Pancreas (tissue), 10 donors: ENCODE data around the gene RAD18. TPM values are rescaled to one million over a fixed set of nuclear protein-coding genes. Genes with fewer than 3 reads are reported as not detected.

Experiments used
- ATAC-seq, 4 donors: fragments of 200-7000 bp; cut with Tn5 transposase; one replicate each; pipeline versions ENCODE4 v1.8.0 to v1.9.1; 2020; ENCODE audit warnings: mild to moderate bottlenecking in 4 of 4, moderate library complexity in 4 of 4
- DNase-seq, 6 donors: peaks; one replicate each; pipeline ENCODE4 v3.0.0-alpha.2; 2020
- FAIRE-seq: peaks from 2 replicates; lab custom pipeline; 2012; peaks lifted over from hg19 to GRCh38; lab: Jason Lieb, UNC
- H3K27ac ChIP-seq, 4 donors: fragments of 200-600 bp; sonication (generic); 1 replicate in 3 of 4; 2 replicates in 1 of 4; pipeline versions ENCODE4 v1.5.0 to v1.8.0; 2020
- H3K27me3 ChIP-seq, 4 donors: fragments of 200-600 bp; one replicate each; pipeline ENCODE4 v1.8.0; 2021
- H3K36me3 ChIP-seq, 3 donors: fragments of 200-600 bp; sonication (generic) in 1 of 3; one replicate each; pipeline versions ENCODE4 v1.5.0 to v1.8.0; 2020 to 2021
- H3K4me1 ChIP-seq, 3 donors: fragments of 200-600 bp; one replicate each; pipeline ENCODE4 v1.8.0; 2021
- H3K4me3 ChIP-seq, 4 donors: fragments of 200-600 bp; sonication (generic) in 2 of 4; one replicate each; pipeline versions ENCODE4 v1.5.0 to v1.8.0; 2020 to 2021
- H3K9me3 ChIP-seq, 4 donors: fragments of 200-600 bp; one replicate each; pipeline ENCODE4 v1.8.0; 2021
- CTCF ChIP-seq, 4 donors: fragments of 200-600 bp; sonication (generic) in 3 of 4; IDR thresholded peaks; one replicate each; pipeline versions ENCODE4 v1.5.0 to v1.8.0; 2021; ENCODE audit warnings: antibody characterized with exemption in 4 of 4
- WGBS, 2 donors: extraction: QIAGEN DNeasy Blood & Tissue Kit; methylation state at CpG; one replicate each; pipeline ENCODE4 v1.1.7; 2013; 5-methylcytosine and 5-hydroxymethylcytosine counted together
- intact Hi-C, 3 donors: fragments of 100-400 bp; cut with DNase I; formaldehyde crosslinking; loops; one replicate each; pipeline versions ENCODE4 v1.11.1 to v1.14.2; 2022
- polyA plus RNA-seq, 2 donors: library from polyadenylated mRNA; stranded (reverse); fragments of 200-250 nt; gene quantifications; one replicate each; pipeline ENCODE4 v1.2.3, GENCODE V29; 2013
- total RNA-seq, 6 donors: library from RNA; stranded (reverse); fragmentation: NEBNext Ultra II Directional in 4 of 6; extraction: Animal tissue kit (Norgen Biotek cat#: 25700) in 4 of 6; gene quantifications; one replicate each; pipeline versions ENCODE4 v1.2.1 to v1.2.4, GENCODE V29; 2021 to 2023
- donor health status: healthy with polysubstance abuse.
- donor health status: DM: no; HTN: no; CAD: no; lungs with moderate emphysema.
- donor health status: DM: no; HTN: no; CAD: no.
- donor health status: control.
- donor health status: control.
- donor health status: Bipolar disorder and iron deficiency.
- donor health status: DM: yes; HTN: yes; CAD: no.
- donor health status: DM: no; HTN: no; CAD: no.
- donor health status: DM: no; HTN: no; CAD: no.
- donor health status: DM: yes; HTN: yes; CAD: no.

The RAD18 gene
- total and polyA plus RNA-seq, 8 donors = 1.2 to 4.3 (median 2.2) TPM

- FAIRE-seq (no peak), ATAC-seq (no peak), DNase-seq (no peak)
- Histone ChIP-seq H3K36me3 (no peaks in the 10 kb centered on the region), H3K4me1 (no peaks in the 10 kb centered on the region), H3K9me3 (no peaks in the 10 kb centered on the region), H3K27me3 (no peaks in the 10 kb centered on the region), H3K4me3 (no peak overlapping the region), H3K27ac (no peak overlapping the region)
- no peak for TF ChIP-seq CTCF (IDR thresholded peaks at IDR 0.05)
- 60 to 69% methylated on average over 2 of the region's 2 CpGs for WGBS, 2 donors
- intact Hi-C loops = no loop called here
These were observed 121.0 kb downstream of the RAD18 start for GRCh38 chr3:8842293-8842692.

GRCh38 chr3:8841472-8841871, 121.8 kb downstream of the RAD18 start:
- H3K4me3 ChIP-seq = no peak overlapping the region
- no peaks in the 10 kb centered on the region for H3K9me3 ChIP-seq
- WGBS, 2 donors = 64 to 82% methylated on average over 3 of the region's 3 CpGs
- no peaks in the 10 kb centered on the region for H3K36me3 ChIP-seq
- H3K4me1 ChIP-seq = no peaks in the 10 kb centered on the region
- DNase-seq (no peak), ATAC-seq (no peak), FAIRE-seq (no peak)
- no peak overlapping the region for H3K27ac ChIP-seq
- no peak for TF ChIP-seq CTCF (IDR thresholded peaks at IDR 0.05)
- intact Hi-C loops = no loop called here
- H3K27me3 ChIP-seq = no peaks in the 10 kb centered on the region

GRCh38 chr3:8840556-8840955, 122.7 kb downstream of the RAD18 start:
- no peaks in the 10 kb centered on the region for H3K36me3 ChIP-seq
- intact Hi-C loops = no loop called here
- no peak for TF ChIP-seq CTCF (IDR thresholded peaks at IDR 0.05)
- H3K4me1 ChIP-seq = no peaks in the 10 kb centered on the region
- no peak for DNase-seq
- H3K4me3 ChIP-seq = no peak overlapping the region
- peak in 2 of 4 donors; percentile 22 to 26 for ATAC-seq
- no peak overlapping the region for H3K27ac ChIP-seq
- FAIRE-seq = no peak
- no peaks in the 10 kb centered on the region for H3K9me3 ChIP-seq
- H3K27me3 ChIP-seq = no peaks in the 10 kb centered on the region
- 22 to 31% methylated on average over 5 of the region's 5 CpGs for WGBS, 2 donors

- FAIRE-seq (no peak), DNase-seq (no peak)
These were observed 123.5 kb downstream of the RAD18 start for GRCh38 chr3:8839607-8840325.

More at GRCh38 chr3:8839607-8840325, 123.5 kb downstream of the RAD18 start:
- intact Hi-C loops = no loop called here
- 79 to 82% methylated on average over 9 of the region's 9 CpGs for WGBS, 2 donors
- H3K4me1 ChIP-seq = no peaks in the 10 kb centered on the region
- H3K27ac ChIP-seq = no peak overlapping the region
- TF ChIP-seq CTCF (IDR thresholded peaks at IDR 0.05) = no peak
- H3K4me3 ChIP-seq = no peak overlapping the region
- ATAC-seq = no peak
- H3K36me3 ChIP-seq = no peaks in the 10 kb centered on the region
- H3K9me3 ChIP-seq = no peaks in the 10 kb centered on the region
- H3K27me3 ChIP-seq = no peaks in the 10 kb centered on the region
